NCI-H187 treated with DMSO at 0.1 percent for 48 hours (cell line): Measurements from ENCODE around the gene TCF7L2.

Experiments used
- DNase-seq: peaks from one replicate; lab custom pipeline; 2025; lab: John Stamatoyannopoulos, UW

Gene TCF7L2

DNA sequence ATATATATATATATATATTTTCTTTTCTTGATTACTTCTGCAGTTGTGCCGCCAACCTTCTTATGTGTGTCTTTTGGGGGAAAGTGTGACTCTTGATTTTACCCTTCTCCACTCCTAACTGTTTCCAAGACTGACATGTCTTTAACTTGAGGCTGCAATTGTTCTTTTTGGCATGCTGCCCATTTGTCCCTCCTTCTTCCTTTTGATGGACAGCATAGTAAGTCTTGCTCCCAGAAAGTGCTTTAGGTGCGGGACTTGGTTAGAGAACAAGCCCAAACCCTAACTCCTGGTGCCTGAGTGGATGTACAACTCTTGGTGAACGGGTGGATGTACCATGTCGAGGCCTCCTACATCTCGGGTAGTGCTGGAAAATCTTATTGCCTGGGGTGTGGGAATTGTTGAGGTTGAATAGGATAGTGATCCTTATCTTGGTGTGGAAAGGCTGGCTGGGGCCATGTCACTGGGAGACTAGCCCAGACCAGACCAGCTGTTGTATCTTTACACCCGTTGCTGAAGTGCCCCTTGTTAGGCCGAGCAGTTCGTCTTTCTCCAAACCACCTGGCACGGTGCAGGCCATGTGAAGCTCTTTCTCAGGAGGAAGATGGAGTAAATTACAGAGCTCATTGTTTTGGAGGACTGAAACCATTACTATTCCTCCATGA is 16.3 kb downstream of the TCF7L2 start:
- peak; percentile 25 for DNase-seq

DNA sequence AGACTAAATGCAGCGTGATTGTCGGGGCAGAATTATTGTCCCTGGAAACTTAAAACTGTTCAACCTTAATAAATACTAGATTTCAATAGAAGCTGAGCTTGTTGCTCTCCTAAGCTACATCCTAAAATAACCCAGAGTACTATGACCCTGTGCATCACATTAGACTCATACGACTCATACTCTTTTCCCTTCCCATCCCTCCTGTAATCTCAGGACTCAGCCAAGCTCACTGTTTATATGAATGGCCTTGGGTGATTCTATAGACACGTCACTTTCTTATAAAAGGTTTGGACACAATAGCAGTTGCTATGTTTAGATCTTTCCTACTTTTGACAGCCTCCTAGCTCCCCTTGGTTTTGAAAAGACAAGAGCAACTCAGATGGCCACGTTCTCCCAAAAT is 17.2 kb downstream of the TCF7L2 start:
- no peak for DNase-seq

DNA sequence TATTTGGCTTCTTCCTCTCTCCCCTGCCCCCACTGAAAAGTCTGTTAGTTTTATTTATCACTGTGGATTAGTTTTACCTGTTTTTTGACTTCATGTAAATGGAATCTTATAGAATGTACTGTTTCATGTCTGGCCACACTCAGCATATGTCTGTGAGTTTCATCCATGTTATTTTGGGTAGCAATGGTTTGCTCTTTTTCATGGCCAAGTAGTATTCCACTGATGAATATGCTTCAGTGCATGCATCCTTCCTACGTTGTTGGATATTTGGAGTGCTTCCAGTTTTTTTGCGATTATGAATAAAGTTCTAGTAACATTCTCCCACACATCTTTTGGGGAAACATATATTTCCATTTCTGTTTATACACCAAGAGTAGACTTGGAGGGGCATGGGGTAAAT is 19.1 kb downstream of the TCF7L2 start:
- no peak for DNase-seq

DNA sequence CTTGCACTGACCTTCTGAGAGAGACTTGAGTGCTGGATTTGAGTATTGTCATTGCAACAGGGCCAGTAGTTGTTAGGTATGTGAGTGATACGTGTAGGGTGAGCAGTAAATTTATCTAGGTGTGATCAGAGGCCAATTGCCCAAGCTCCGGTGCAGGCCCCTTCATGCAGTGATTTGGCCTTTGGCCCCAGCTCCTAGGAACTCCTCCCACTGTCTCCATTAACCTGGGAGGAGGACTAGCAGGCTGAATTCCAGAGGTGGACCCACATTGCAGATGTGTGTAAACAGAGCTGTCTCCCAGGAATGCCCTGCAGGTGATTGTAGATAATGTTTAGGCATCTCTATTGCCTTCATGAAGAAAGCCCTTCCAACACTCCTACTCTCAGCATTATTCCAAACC is 19.5 kb downstream of the TCF7L2 start:
- no peak for DNase-seq

DNA sequence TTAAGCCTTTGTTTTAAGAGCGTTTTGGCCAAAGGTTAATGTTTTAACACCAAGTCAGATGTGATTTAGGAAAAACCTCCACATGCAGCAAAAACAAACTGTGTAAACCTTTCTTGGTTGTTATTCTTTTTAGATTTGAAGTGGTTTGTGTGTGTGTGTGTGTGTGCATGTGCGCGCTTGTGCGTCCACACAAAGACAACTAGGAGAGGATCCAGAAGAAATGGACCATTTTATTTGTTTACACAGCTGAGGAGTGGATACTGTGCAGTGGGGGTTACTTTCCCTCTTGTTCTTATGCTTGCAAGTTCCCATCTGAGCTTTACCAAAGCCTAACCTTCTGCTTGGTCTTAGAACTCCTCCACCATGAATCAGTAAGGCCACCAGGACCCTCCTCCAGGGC is 20.0 kb downstream of the TCF7L2 start:
- DNase-seq: peak; percentile 32

DNA sequence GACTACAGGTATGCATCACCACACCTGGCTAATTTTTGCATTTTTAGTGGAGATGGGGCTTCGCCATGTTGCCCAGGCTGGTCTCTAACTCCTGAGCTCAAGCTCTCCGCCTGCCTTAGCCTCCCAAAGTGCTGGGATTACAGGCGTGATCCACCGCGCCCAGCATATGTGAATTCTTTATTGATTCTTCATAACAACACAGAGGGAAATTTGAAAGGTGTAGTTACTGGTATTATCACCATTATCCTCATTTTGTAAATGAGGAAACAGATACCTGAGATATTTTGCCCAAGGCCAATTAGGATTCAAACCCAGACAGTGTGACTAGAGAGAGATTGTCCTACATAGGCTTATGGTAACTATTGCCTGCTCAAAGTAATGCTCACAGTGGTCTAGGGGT is 22.6 kb downstream of the TCF7L2 start:
- DNase-seq: no peak

DNA sequence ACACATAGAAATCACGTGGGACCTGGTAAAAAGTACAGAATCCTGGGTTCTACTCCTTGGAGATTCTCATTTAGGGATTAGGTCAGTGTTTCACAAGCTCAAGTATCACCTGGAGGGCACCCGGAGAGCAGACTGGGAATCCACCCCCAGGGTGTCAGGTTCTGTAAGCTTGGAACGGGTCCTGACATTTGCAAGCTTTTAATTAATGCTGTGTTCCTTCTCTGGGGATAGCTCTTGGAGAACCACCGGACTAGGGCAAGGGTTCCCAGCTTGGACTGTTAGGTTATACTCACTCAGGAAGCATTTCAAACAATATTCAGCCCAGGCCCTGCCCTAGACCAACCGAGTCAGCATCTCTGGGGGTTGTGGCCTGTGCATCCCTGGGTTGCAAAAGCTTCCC is 23.0 kb downstream of the TCF7L2 start:
- DNase-seq: no peak

DNA sequence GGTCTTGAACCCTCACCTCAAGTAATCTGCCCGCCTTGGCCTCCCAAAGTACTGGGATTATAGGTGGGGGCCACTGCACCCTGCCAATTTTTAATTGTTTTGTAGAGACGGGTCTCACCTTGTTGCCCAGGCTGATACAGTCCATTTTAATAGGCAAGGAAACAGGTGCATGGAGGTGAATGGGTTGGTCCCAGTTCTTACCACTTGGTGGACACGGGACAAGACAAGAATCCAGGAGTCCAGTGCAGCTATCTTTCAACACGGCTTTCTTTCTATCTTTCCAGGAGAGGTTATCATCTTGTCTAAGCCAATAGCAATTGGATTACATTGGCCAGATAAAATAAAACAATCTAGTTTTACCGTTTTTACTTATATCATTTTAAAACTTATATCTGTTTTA is 23.8 kb downstream of the TCF7L2 start:
- DNase-seq: no peak

DNA sequence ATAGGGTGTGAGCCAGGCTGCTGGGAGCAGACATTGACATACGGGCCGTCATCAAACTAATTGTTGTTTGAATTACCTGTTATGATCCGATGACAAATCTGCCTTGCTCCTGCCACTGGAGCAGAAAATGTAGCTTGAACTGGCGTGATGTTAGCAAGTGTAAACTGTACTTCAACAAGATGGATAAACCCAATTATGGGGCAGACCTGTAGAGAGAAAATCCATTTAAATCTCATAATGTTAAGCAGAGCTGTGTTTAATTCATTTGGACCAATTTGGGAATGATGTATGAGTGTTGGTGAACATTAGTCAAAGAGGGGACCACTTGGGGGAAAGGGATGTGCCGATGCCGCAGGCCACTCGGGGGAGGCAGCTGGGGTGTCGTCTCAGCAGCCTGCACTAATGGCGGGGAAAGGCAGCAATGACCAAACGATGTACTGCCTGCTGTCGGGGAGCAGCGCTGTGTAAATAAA is 27.4 kb downstream of the TCF7L2 start:
- no peak for DNase-seq

DNA sequence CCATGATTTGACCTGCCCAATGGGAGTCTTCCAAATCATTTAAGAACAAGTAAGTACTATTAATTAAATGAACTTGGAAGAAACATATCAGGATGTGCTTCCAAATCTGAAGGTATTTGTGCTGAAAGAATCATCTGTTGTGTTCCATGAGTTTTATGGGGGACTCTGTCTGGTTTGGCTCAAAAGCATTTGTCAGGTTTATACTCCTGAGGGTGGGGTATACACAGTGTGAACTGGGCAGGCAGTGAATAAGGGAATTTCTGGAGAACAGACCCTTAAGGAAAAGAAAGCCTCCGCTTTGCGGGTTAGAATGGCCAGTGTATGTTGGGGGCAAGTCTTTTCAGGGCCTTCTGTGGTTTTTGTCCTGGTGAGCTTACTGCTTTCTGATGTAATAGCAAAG is 29.9 kb downstream of the TCF7L2 start:
- DNase-seq: no peak

DNA sequence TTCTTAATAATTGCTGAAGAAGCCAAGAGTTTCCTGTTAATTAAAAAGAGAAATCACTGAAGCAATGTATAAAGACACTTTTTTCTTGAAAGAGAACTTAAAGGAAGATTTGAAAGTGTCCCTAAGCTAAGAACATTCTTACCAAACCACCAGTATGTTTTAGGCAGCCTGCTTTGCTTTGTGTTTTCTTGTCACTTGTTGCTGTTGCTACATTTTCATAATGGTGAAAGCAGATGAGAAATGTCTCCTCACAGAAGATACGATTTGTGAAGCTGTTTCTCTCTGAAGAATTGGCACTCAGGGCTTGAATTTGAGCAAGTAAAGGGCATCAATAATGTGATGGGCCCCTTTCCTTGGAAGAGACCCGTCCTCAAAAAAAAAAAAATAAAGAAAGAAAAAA is 30.9 kb downstream of the TCF7L2 start:
- no peak for DNase-seq

DNA sequence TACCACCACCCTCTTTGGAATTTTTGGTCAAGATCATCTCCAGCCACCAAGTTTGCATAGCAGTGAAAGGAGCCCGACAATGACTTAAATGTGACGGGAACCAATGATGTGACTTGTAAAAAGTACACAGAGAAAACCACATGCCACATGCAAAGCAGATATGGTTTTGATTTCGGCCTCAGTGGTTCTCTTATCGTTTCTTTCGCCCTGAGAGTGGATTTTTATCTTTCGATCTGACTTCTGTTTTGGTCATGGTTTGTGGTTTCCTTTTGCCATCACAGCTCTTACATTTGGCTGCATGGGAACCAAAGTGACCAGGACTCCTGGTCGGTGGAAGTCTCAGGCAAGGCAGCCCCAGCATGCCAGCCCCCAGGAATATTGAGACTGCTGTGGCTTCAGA is 31.5 kb downstream of the TCF7L2 start:
- no peak for DNase-seq

DNA sequence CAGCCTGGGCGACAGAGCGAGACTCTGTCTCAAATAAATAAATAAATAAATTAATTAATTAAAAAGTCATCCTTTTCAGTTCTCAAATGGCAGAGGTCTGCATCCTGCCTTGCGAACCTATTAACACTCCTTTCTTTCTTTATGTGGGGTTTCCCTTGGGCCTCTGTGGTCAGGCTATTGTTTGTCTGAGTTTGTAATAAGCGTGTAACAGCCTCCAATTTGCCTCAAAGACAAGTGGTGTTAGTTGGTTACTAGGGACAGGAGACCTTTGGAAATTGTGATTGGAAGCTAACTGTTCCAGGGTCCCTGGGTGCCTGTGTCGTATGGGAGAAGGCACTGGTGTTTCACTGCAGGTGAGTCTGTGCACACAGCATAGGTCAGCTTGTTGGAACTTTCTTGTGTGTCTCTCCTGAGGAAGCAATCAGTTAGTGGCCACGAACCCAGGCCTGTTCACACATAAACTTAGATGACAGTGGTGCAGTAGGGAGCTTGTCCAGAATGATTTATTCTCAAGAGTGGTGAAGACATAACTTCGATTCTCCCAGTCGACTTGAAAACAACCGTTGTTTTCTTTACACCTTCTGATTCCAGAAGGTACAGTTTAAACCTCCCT is 33.5 kb downstream of the TCF7L2 start:
- no peak for DNase-seq

DNA sequence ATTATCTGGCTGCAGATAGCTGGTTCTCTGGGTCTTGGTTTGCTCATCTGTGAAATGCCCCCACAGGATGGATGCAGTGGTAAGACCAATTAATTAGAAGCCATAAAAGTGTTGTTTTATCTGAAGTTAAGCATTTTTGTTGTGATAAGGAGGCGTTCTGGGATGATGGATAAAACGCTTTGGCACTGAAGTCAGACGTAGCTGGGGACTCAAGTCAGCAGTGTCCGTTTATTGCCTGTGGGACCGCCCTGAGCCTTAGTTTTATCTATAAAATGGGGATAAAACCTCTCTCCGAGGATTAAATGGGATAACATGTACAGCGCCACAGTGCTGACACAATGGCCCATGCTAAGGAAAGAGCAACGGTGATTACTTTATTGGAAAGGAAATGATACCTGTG is 34.7 kb downstream of the TCF7L2 start:
- DNase-seq: no peak

DNA sequence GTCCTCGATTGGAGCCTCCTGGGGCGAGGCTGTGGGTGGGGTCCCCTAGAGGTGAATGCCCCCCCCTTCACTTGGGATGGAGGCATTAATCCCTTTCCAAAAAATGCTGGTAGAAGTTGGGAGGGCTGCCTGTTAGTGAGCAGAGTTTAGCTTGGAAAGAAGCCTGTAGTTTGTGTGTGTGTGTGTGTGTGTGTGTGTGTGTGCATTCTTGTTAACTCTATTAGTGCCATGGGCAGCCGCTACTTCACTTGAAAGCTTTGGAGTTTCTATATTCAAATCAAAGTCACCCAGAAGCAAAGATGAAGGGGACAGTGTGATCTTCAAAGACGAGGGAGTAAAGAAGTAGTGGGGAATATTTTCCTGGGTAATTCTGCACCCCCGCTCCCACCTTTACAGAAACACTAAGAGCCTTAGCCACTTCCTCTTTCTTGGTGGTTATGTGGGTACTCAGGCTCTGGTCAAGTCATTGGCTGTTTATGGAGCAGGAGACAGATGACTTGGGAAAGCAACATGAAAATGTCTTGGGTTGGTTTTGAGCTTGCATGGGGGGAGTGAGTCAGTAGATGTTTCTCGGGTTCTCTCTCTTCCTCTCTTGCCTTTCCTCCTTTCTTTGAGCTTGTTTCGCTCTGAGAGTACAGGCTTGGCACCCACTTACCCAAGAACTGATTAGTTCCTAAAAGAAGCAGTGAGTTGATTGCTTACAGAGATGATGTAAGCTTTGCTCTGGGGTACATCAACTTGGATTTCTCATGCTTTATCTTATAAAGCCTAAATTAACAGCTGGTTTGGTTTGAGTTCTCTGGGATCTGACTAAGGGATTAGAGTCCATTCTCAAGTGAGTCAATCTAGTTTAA is 35.9 kb downstream of the TCF7L2 start:
- no peak for DNase-seq

DNA sequence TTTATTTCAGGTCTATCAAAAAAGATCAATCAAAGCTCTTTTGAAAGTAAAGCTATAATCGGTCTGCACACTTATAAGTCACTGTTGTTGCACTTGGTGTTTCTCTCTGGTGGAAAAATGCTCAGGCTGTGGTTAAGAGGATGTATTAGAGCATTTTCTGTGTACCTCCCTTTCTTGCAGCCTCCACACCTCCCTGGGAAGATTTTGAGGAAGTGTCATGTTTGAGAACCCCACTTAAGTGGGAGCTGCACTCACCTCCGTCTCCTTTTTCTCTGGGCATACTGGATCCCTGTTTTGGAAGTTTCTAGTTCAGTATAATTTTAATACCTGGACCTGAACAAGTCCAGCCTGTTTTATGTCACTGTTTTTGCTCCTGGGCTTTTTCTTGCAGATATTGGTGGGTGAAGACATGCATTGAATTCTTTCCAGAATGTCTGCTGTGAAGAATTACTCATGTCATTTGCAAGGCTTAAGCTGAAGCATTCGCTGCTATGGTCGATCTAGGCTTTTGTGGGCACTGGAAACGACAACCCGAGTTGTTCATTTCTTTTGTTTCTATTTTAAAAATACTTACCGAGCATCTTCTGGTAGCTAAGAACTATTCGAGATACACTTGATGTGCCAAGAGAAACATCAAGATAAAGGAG is 36.6 kb downstream of the TCF7L2 start:
- no peak for DNase-seq

DNA sequence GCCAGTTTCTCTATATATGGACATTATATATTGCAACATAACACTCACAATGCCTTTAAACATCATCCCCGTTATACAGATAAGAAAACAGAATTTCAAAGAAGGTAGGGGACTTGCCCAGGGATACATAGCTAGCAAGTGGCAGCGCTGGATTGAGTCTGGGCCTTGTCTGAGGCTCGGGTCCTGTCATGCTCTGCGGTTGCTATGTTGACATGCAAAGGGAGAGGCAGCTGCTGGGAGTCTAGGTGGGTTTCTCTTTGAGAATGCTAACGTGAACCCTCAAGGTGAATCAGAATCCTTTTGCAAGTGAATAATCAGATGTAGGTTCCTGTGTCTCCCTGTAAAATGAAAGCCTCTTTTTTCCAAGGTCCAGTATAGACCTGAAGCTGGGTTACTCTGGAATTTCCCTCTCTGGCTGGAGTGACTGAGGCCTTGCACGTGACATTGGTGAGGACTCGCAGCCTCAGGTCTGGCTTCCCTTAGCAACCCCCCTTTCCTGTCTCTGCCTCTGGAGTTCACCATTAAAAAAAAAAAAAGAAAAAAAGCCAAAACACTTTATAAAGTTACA is 38.9 kb downstream of the TCF7L2 start:
- DNase-seq: no peak

DNA sequence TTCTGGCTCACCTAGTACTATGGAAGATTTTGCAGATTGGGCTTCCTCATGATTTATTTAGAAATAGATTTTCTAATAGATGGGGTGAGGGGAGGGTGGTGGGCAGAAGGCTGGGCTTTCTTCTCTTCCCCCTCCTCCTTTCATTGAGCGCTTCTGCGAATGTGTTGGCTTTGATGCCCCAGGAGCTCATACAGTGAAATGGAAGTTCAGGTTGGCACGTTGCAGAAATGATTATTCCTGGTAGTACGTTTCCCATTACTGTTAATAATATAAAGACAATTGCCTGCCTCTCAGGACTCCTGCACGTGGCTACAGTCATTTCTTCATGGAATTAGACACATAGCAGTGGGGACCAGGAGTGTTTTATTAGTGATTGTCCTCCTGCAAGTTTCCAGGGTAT is 39.8 kb downstream of the TCF7L2 start:
- no peak for DNase-seq

DNA sequence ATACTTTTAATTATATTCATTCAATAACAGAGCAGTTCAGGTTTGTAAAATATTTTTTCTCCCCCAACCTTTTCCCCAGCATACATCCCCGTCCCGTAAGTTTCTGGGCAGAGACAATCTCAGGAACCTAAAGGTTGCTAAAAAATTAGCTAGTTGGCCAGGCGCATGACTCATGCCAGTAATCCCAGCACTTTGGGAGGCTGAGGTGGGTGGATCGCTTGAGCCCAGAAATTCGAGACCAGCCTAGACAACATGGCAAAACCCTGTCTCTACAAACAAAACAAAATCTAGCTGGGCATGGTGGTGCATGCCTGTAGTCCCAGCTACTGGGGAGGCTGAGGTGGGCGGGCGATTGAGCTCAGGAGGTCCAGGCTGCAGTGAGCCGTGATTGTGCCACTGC is 40.2 kb downstream of the TCF7L2 start:
- no peak for DNase-seq

DNA sequence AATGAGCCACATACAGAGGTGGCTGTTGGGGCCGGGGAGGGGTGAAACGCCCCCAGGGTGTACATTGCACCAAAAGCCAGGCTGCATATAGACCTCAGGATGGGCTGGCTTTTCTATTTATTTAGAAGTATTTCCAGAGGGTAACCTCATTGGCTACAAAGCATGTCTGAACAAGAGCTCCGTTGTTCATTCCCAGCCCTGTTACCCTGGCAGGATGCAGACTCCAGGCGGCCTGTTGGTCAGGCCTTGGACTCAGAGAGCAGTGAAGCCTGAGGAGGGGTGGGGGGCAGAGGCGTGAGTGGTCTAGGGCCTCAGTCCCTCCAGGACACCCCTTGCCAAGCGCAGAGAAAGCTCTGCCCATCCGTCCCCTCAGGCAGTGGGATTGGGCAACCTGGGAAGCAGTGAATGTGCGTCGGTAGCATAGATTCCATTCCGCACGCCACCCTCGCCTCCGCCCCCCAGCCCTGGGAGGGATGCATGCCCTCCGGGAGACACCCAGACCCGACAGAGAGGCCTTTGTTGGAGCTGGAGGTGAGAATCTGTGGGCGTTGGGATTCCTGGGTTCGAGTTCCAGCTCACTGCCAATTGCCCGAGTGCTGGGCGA is 41.9 kb downstream of the TCF7L2 start:
- DNase-seq: no peak

DNA sequence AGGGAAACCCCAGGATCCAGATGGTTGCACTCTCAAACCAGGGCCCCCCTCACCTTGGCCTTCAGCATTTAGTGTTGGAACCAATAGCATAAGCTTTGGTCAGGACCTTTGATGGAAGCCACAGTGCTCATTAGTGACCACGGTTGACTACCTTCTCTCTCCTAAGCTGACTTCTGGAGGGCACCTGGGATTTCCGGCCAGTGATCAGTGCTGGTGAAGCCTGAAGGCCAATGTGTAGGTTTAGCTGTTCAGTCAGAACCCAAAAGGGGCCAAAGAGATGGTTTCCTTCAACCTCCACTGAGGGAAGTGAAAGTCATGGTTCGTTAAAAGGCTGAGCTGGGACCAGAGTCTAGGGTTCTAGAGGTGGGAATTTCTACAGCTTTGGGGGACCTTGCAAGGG is 46.4 kb downstream of the TCF7L2 start:
- DNase-seq: no peak

DNA sequence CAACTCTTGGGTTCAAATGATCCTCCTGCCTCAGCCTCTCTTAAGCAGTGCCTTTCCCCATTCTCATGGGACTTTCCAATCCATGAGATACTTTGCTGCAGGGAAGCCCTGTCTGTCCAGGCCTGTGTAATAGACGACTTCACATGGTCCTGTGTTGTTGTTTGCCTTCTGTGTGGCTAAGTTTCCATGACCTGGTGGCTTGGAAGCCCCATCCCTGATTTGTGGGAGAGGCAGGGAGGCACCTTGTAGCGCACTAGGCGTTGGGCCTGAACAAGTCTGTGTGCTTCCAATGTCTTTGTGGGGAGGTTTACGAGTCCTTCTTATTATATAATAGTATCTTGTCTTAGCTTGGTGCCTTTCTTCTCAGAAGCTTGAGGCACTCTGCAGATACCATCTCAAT is 49.1 kb downstream of the TCF7L2 start:
- DNase-seq: no peak
